Endothelial cell of umbilical vein (primary cell): Measurements from ENCODE around the gene COL20A1. TPM values are rescaled to one million over a fixed set of nuclear protein-coding genes. Genes with fewer than 3 reads are reported as not detected.

Source experiments
- BruUV-seq: library from RNA; stranded (reverse); fragments of 400-500 nt; replicated peaks from 2 replicates; lab custom pipeline; 2021; lab: Mats Ljungman, UMichigan
- CTCF ChIA-PET: fragments of 300-600, 350-600 bp; sonication (Branson Sonifier 250); formaldehyde crosslinking; loops from one replicate; lab custom pipeline; 2021; ENCODE audit warnings: antibody characterized with exemption, inconsistent platforms; lab: Charles Lee
- POLR2A ChIA-PET: fragments of 300-600, 350-600 bp; sonication (Branson Sonifier 250); formaldehyde crosslinking; loops from one replicate; lab custom pipeline; 2021; ENCODE audit warnings: antibody characterized with exemption, inconsistent platforms; lab: Charles Lee
- DNase-seq: peaks from one replicate; pipeline ENCODE4 v3.0.0-alpha.2; 2011; ENCODE audit warnings: low read depth, low spot score
- FAIRE-seq: peaks from 2 replicates; lab custom pipeline; 2011; peaks lifted over from hg19 to GRCh38; lab: Jason Lieb, UNC
- H2AFZ ChIP-seq: 2 replicates; pipeline ENCODE4 v1.6.0; 2012; ENCODE audit warnings: low read depth, low read length, control low read depth, inconsistent platforms
- H3K27ac ChIP-seq: 2 replicates; pipeline ENCODE4 v1.5.1; 2011; ENCODE audit warnings: low read depth, mild to moderate bottlenecking, control low read depth, low read length, moderate library complexity; ENCODE audit not compliant: insufficient read depth
- H3K27me3 ChIP-seq, 2 experiments: 2 replicates each; pipeline versions ENCODE4 v1.6.0 to v1.6.1; 2011; ENCODE audit warnings: low read length in 2 of 2, mixed read lengths in 1 of 2; ENCODE audit not compliant: control insufficient read depth in 2 of 2, insufficient read depth in 2 of 2
- H3K36me3 ChIP-seq, 2 experiments: 2 replicates in 1 of 2; 3 replicates in 1 of 2; pipeline ENCODE4 v1.5.1; 2011; ENCODE audit warnings: low read length in 2 of 2, mild to moderate bottlenecking in 1 of 2, moderate library complexity in 1 of 2; ENCODE audit not compliant: control insufficient read depth in 2 of 2, insufficient read depth in 2 of 2; ENCODE audit errors: extremely low read depth in 1 of 2
- H3K4me1 ChIP-seq: 3 replicates; pipeline ENCODE4 v1.5.1; 2011; ENCODE audit warnings: mild to moderate bottlenecking, low read length; ENCODE audit not compliant: control insufficient read depth, insufficient read depth; ENCODE audit errors: extremely low read depth
- H3K4me2 ChIP-seq: 2 replicates; pipeline ENCODE4 v1.6.1; 2011; ENCODE audit warnings: low read length, control low read depth, mixed read lengths; ENCODE audit not compliant: insufficient read depth
- H3K4me3 ChIP-seq, 3 experiments: fragments of 200-600 bp in 1 of 3; sonication (generic), shearing (Covaris generic) in 1 of 3; replicated peaks in 1 of 3; 2 replicates each; pipeline ENCODE4 v1.5.1; 2011 to 2016; ENCODE audit warnings: control low read depth in 3 of 3, low read length in 3 of 3, mild to moderate bottlenecking in 2 of 3, inconsistent platforms in 1 of 3, low read depth in 1 of 3, moderate library complexity in 1 of 3; ENCODE audit not compliant: insufficient read depth in 1 of 3
- H3K79me2 ChIP-seq: 2 replicates; pipeline ENCODE4 v1.6.0; 2012; ENCODE audit warnings: low read length, inconsistent platforms; ENCODE audit not compliant: control insufficient read depth, insufficient read depth
- H3K9ac ChIP-seq: replicated peaks from 2 replicates; pipeline ENCODE3; 2011; ENCODE audit warnings: low read length, control low read depth; ENCODE audit not compliant: insufficient read depth; ENCODE audit errors: extremely low read depth
- H3K9me1 ChIP-seq: replicated peaks from 3 replicates; pipeline ENCODE4 v1.6.0; 2011; ENCODE audit warnings: mild to moderate bottlenecking, low read length; ENCODE audit not compliant: control insufficient read depth, insufficient read depth; ENCODE audit errors: extremely low read depth
- H3K9me3 ChIP-seq: replicated peaks from 2 replicates; pipeline ENCODE4 v1.5.1; 2012; ENCODE audit warnings: low read length, inconsistent platforms; ENCODE audit not compliant: control insufficient read depth, insufficient read depth
- H4K20me1 ChIP-seq: replicated peaks from 2 replicates; pipeline ENCODE3; 2011; ENCODE audit warnings: mild to moderate bottlenecking, low read length; ENCODE audit not compliant: control insufficient read depth, insufficient read depth; ENCODE audit errors: extremely low read depth
- CTCF ChIP-seq, 2 donors: IDR thresholded peaks; 1 replicate in 1 of 2; 2 replicates in 1 of 2; pipeline ENCODE4 v1.5.1; 2011; ENCODE audit warnings: low read length in 2 of 2, mild to moderate bottlenecking in 2 of 2, moderate library complexity in 2 of 2, control low read depth in 1 of 2, inconsistent platforms in 1 of 2, low read depth in 1 of 2; ENCODE audit not compliant: insufficient read depth in 1 of 2; ENCODE audit errors: extremely low read depth in 1 of 2
- EZH2 ChIP-seq: IDR thresholded peaks from 2 replicates; pipeline ENCODE4 v1.6.1; 2012; ENCODE audit warnings: borderline replicate concordance, low read depth, mild to moderate bottlenecking, moderate library complexity, low read length, inconsistent platforms; ENCODE audit not compliant: severe bottlenecking
- FOS ChIP-seq: IDR thresholded peaks from 2 replicates; pipeline ENCODE4 v1.6.1; 2011; ENCODE audit warnings: mild to moderate bottlenecking, low read length, moderate library complexity, borderline replicate concordance; ENCODE audit not compliant: insufficient read depth
- GATA2 ChIP-seq: IDR thresholded peaks from 2 replicates; pipeline ENCODE4 v1.7.0; 2011; ENCODE audit warnings: low read depth, mild to moderate bottlenecking, moderate library complexity, mixed read lengths, low read length; ENCODE audit not compliant: insufficient read length, insufficient read depth
- JUN ChIP-seq: IDR thresholded peaks from 2 replicates; pipeline ENCODE4 v1.6.1; 2011; ENCODE audit warnings: borderline replicate concordance, low read depth; ENCODE audit not compliant: insufficient read length, insufficient read depth
- MAX ChIP-seq: IDR thresholded peaks from 2 replicates; pipeline ENCODE4 v1.6.1; 2011; ENCODE audit not compliant: insufficient read depth, insufficient read length
- MYC ChIP-seq: IDR thresholded peaks from one replicate; pipeline ENCODE4 v1.6.1; 2011; ENCODE audit warnings: mild to moderate bottlenecking, low read depth, low read length
- POLR2A ChIP-seq: IDR thresholded peaks from 2 replicates; pipeline ENCODE4 v1.6.1; 2012; ENCODE audit warnings: low read depth, mild to moderate bottlenecking, control low read depth, low read length
- POLR2AphosphoS5 ChIP-seq: IDR thresholded peaks from 2 replicates; pipeline ENCODE4 v1.6.1; 2012; ENCODE audit warnings: low read depth, mild to moderate bottlenecking, control low read depth, low read length, moderate library complexity; ENCODE audit not compliant: insufficient read depth
- dilution Hi-C: fragments of 300-500 bp; cut with MboI; formaldehyde crosslinking; loops from one replicate; pipeline ENCODE4 v1.15.0; 2019; ENCODE audit warnings: low sequenced_read_pairs; ENCODE audit not compliant: extremely low pct_ligation_motif_present
- intact Hi-C: fragments of 100-400 bp; cut with micrococcal nuclease; formaldehyde crosslinking; loops from one replicate; pipeline ENCODE4 v1.10.0; 2022
- polyA plus RNA-seq, 4 experiments: library from polyadenylated mRNA; depleted of rRNA in 3 of 4; stranded (reverse) in 3 of 4; unstranded in 1 of 4; fragments of >200 nt; gene quantifications; 2 replicates each; pipeline versions ENCODE4 v1.2.1 to v1.2.3, GENCODE V29; 2011 to 2012; ENCODE audit warnings: missing spikeins in 1 of 4
- total RNA-seq: library from RNA; stranded (reverse); gene quantifications from 2 replicates; pipeline ENCODE4 v1.2.3, GENCODE V29; 2021

Gene COL20A1
- total and polyA plus RNA-seq, 2 donors (not counting 3 experiments of a cell fraction or from before 2014, with no cell fraction given) = not detected

GRCh38 chr20:63318391-63319163 lies 25.6 kb downstream of the COL20A1 start:
- intact Hi-C loops = no loop called here
- Histone ChIP-seq H3K4me3 (no peak overlapping the region), H3K4me1 (no peaks in the 10 kb centered on the region), H3K9me3 (no peaks in the 10 kb centered on the region), H4K20me1 (no peaks in the 10 kb centered on the region), H3K27ac (no peak overlapping the region), H3K9me1 (no peaks in the 10 kb centered on the region), H3K36me3 (no peaks in the 10 kb centered on the region), H3K9ac (no peak overlapping the region), H3K27me3 (no peaks in the 10 kb centered on the region), H2AFZ (no peak overlapping the region), H3K4me2 (no peak overlapping the region), H3K79me2 (no peaks in the 10 kb centered on the region)
- no TSS peak for BruUV-seq
- TF ChIP-seq GATA2 = no peak
- ChIA-PET POLR2A (no interaction called here), CTCF (interaction anchor here (1.9 to 2.4 kb wide), 3 partner anchors 9 to 95 kb away, joined by 4 to 11 read pairs (median 8); no protein-coding TSS in a partner anchor)
- no peak for FAIRE-seq
- no peak for DNase-seq
- dilution Hi-C loops = no loop called here

GRCh38 chr20:63319164-63320040 lies 26.4 kb downstream of the COL20A1 start:
- Histone ChIP-seq H3K79me2 (no peaks in the 10 kb centered on the region), H3K27me3 (peaks cover 0 to 4% of the 10 kb centered on the region in 2 experiments), H4K20me1 (no peaks in the 10 kb centered on the region), H3K4me2 (no peak overlapping the region), H3K9ac (no peak overlapping the region), H3K4me3 (no peak overlapping the region), H2AFZ (no peak overlapping the region), H3K27ac (no peak overlapping the region), H3K36me3 (no peaks in the 10 kb centered on the region), H3K4me1 (no peaks in the 10 kb centered on the region), H3K9me3 (no peaks in the 10 kb centered on the region), H3K9me1 (no peaks in the 10 kb centered on the region)
- FAIRE-seq (no peak), DNase-seq (no peak)
- no TSS peak for BruUV-seq
- intact Hi-C loops (no loop called here), dilution Hi-C loops (no loop called here)
- CTCF ChIA-PET = interaction anchor here (2.4 kb wide), 1 partner anchor 10 kb away, joined by 11 read pairs; no protein-coding TSS in a partner anchor
- no peak for TF ChIP-seq EZH2
- no peak for TF ChIP-seq POLR2AphosphoS5
- TF ChIP-seq GATA2 = no peak
- TF ChIP-seq MYC = no peak
- TF ChIP-seq JUN = no peak
- TF ChIP-seq MAX = no peak
- no peak for TF ChIP-seq POLR2A
- TF ChIP-seq FOS = no peak
- TF ChIP-seq CTCF (IDR thresholded peaks at IDR 0.05; ENCODE audit: extremely low read depth in 1 of 2, insufficient read depth in 1 of 2, low read depth in 1 of 2, low read length in 2 of 2) = no peak
- POLR2A ChIA-PET = no interaction called here
